ENCODE data around the gene ZC3H14.

Gene ZC3H14

GRCh38 chr14:88572117-88572516 lies 9.3 kb downstream of the ZC3H14 start:
- no peak overlapping the region for H3K27ac ChIP-seq
- no peak for TF ChIP-seq CTCF (conservative IDR thresholded peaks at IDR 0.05)

GRCh38 chr14:88576222-88576621 lies 13.4 kb downstream of the ZC3H14 start:
- no peak for TF ChIP-seq CTCF (conservative IDR thresholded peaks at IDR 0.05)
- no peak overlapping the region for H3K27ac ChIP-seq

- no peak for TF ChIP-seq CTCF (conservative IDR thresholded peaks at IDR 0.05)
These were observed 21.6 kb downstream of the ZC3H14 start for GRCh38 chr14:88584451-88584850.

GRCh38 chr14:88588081-88588480 lies 25.2 kb downstream of the ZC3H14 start:
- no peak for TF ChIP-seq CTCF (conservative IDR thresholded peaks at IDR 0.05)
- no peak overlapping the region for H3K27ac ChIP-seq

More at GRCh38 chr14:88584451-88584850, 21.6 kb downstream of the ZC3H14 start:
- H3K27ac ChIP-seq = no peak overlapping the region

- H3K27ac ChIP-seq = no peak overlapping the region
- TF ChIP-seq CTCF (conservative IDR thresholded peaks at IDR 0.05) = no peak
These were observed 27.3 kb downstream of the ZC3H14 start for GRCh38 chr14:88590173-88590572.

DNA sequence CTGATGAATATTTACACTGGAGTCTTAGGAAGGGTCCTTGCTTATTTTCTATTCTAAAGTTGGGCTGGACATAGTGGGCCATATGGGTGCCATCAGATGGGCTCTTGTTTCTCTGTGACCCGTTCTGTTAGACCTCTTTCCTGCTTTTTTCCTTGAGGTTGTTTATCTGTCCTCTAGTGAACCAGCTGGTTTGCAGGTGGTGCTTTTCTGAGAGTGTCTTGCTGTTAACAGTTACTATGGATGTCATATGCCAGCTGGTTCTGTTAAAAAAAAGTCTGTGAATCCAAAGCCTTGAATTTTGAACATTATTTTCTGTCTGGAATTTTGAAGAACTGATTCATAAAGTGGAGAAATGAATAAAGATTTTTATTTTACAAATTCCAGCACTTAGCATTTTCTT lies 29.2 kb downstream of the ZC3H14 start:
- TF ChIP-seq CTCF (conservative IDR thresholded peaks at IDR 0.05) = no peak

GRCh38 chr14:88597038-88597437 lies 34.2 kb downstream of the ZC3H14 start:
- H3K27ac ChIP-seq = no peak overlapping the region
- no peak for TF ChIP-seq CTCF (conservative IDR thresholded peaks at IDR 0.05)

More for the DNA sequence above, 29.2 kb downstream of the ZC3H14 start:
- no peak overlapping the region for H3K27ac ChIP-seq

GRCh38 chr14:88597601-88598000 lies 34.8 kb downstream of the ZC3H14 start:
- H3K27ac ChIP-seq = no peak overlapping the region
- TF ChIP-seq CTCF (conservative IDR thresholded peaks at IDR 0.05) = no peak

Data from VCaP (cell line).